Ectodermal cell (in vitro differentiated cells): Measurements from ENCODE around the gene PEX10.
"Not testable (repeated sequence)": the region's sequence is repeated elsewhere in the genome, so short reads cannot be mapped to it uniquely, and the experiment has no call there.

Experiments used
- H3K27ac ChIP-seq: 2 replicates; pipeline ENCODE4 v1.7.0; 2013; ENCODE audit warnings: mild to moderate bottlenecking, low read depth, low read length; ENCODE audit not compliant: insufficient read depth, poor library complexity, severe bottlenecking
- H3K27me3 ChIP-seq: 2 replicates; pipeline ENCODE4 v1.7.0; 2013; ENCODE audit warnings: mild to moderate bottlenecking, low read length; ENCODE audit not compliant: insufficient read depth, control insufficient read depth, poor library complexity, severe bottlenecking
- H3K36me3 ChIP-seq: one replicate; pipeline ENCODE4 v1.7.0; 2013; ENCODE audit warnings: low read length; ENCODE audit not compliant: control insufficient read depth, insufficient read depth
- H3K4me1 ChIP-seq: one replicate; pipeline ENCODE4 v1.7.0; 2013; ENCODE audit warnings: low read length; ENCODE audit not compliant: control insufficient read depth, insufficient read depth
- H3K4me3 ChIP-seq: 2 replicates; pipeline ENCODE4 v1.7.0; 2013; ENCODE audit warnings: low read depth, low read length, control low read depth; ENCODE audit not compliant: insufficient read depth
- H3K9me3 ChIP-seq: 2 replicates; pipeline ENCODE4 v1.7.0; 2013; ENCODE audit warnings: mild to moderate bottlenecking, low read length, moderate library complexity; ENCODE audit not compliant: control insufficient read depth
- WGBS, 2 experiments: methylation state at CpG; one replicate each; pipeline ENCODE4 v1.1.7; 2013; ENCODE audit warnings: missing lambda C conversion rate in 2 of 2; 5-methylcytosine and 5-hydroxymethylcytosine counted together

PEX10 gene

DNA sequence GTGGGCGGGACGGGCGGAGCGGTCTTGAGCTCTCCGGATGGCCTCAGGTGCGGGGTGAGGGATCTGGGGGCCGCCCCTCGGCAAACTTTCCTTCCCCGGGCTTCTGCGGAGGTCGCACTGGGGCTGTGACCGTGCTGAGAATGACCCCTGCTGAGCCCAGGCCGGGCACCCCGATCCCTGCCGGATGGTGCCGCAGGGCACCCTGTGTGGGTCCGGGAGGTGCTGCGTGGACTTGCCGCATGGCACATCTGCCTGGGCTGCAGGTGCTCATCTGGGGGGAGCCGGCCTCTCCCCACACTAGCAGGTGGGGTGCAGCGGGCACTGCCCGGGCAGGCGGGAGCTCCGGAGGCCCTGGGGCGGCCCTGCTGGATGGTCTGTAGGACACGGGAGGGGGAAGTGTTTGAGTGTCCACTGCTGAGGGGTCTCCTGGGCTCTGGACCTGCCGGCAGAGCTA is 31.8 kb upstream of the PEX10 start:
- H3K36me3 ChIP-seq = no peaks in the 10 kb centered on the region
- peak overlapping the region; percentile 20 for H3K4me3 ChIP-seq
- no peaks in the 10 kb centered on the region for H3K9me3 ChIP-seq
- H3K4me1 ChIP-seq = peaks cover 52% of the 10 kb centered on the region
- H3K27me3 ChIP-seq = peaks cover 37% of the 10 kb centered on the region
- 44 to 49% methylated on average over 27 of the region's 27 CpGs for WGBS, 2 experiments
- no peak overlapping the region for H3K27ac ChIP-seq

GRCh38 chr1:2443277-2444137 is 31.1 kb upstream of the PEX10 start:
- Histone ChIP-seq H3K9me3 (no peaks in the 10 kb centered on the region), H3K27ac (no peak overlapping the region), H3K36me3 (no peaks in the 10 kb centered on the region), H3K4me1 (peaks cover 50% of the 10 kb centered on the region), H3K27me3 (peaks cover 37% of the 10 kb centered on the region), H3K4me3 (peak overlapping the region; percentile 27)
- 2 to 3% methylated on average over 107 of the region's 107 CpGs for WGBS, 2 experiments

DNA sequence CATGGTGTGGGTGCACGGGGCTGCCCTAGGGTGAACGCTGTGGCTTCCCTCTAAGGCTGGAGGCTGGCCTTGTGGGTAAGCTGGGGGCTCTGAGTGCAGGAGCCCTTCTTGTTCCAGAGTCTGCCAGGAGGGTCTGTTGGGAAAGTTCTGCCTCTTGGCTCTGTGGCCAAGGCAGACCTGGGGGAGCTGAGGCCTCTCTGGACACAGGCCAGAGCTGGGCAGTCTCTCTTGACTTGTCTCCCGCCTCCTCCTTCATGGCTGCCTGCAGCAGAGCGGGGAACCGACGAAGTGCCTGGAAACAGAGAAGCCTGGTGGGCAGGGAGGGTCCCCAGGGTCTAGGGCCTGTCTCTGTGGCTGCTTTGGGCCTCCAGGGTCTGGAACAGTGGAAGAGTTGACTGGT is 30.3 kb upstream of the PEX10 start:
- H3K4me1 ChIP-seq = peaks cover 41% of the 10 kb centered on the region
- H3K36me3 ChIP-seq = no peaks in the 10 kb centered on the region
- no peak overlapping the region for H3K27ac ChIP-seq
- H3K4me3 ChIP-seq = no peak overlapping the region
- peaks cover 37% of the 10 kb centered on the region for H3K27me3 ChIP-seq
- no peaks in the 10 kb centered on the region for H3K9me3 ChIP-seq
- WGBS, 2 experiments = 86 to 88% methylated on average over 6 of the region's 6 CpGs

- H3K27ac ChIP-seq = no peak overlapping the region
- H3K27me3 ChIP-seq = peaks cover 37% of the 10 kb centered on the region
- peaks cover 32% of the 10 kb centered on the region for H3K4me1 ChIP-seq
- no peaks in the 10 kb centered on the region for H3K9me3 ChIP-seq
- H3K4me3 ChIP-seq = no peak overlapping the region
- WGBS, 2 experiments = 85% methylated on average over 13 of the region's 13 CpGs
- no peaks in the 10 kb centered on the region for H3K36me3 ChIP-seq
These were observed 29.4 kb upstream of the PEX10 start for GRCh38 chr1:2441746-2442145.

DNA sequence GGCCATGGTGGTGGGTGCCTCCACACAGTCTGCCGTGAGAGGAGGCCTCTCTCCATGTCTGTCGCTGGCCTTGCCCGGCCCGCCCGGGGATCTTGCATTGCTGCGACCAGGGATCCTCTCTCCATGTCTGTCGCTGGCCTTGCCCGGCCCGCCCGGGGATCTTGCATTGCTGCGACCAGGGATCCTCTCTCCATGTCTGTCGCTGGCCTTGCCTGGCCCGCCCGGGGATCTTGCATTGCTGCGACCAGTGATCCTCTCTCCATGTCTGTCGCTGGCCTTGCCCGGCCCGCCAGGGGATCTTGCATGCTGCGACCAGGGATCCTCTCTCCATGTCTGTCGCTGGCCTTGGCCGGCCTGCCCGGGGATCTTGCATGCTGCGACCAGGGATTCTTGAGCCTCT is 28.0 kb upstream of the PEX10 start:
- not testable (repeated sequence) for H3K27ac ChIP-seq, H3K9me3 ChIP-seq, H3K4me3 ChIP-seq, H3K36me3 ChIP-seq
- peaks cover 37% of the 10 kb centered on the region for H3K27me3 ChIP-seq
- 91 to 94% methylated on average over 23 of the region's 23 CpGs for WGBS, 2 experiments
- H3K4me1 ChIP-seq = peaks cover 19% of the 10 kb centered on the region

DNA sequence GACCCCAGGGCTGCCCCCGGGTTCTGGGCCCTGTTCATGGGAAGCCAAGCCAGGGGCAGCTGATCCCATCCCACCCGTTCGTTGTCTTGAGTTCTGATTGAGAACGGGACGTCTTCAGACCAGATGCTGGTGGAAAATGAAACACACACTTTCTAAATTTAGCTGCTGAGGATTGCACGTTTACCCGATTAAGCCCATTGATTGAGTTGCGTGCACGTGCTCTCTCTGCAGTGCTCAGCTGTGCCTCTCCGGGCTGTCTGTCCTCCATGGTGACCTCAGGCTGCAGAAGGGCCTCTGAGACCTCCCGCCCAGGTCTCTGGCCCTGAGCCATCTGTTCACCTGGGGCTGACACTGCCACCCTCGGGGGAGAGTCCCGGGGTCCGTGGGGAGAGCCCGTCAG is 27.0 kb upstream of the PEX10 start:
- peaks cover 32% of the 10 kb centered on the region for H3K27me3 ChIP-seq
- peaks cover 9% of the 10 kb centered on the region for H3K4me1 ChIP-seq
- no peak overlapping the region for H3K4me3 ChIP-seq
- no peaks in the 10 kb centered on the region for H3K36me3 ChIP-seq
- WGBS, 2 experiments = 93% methylated on average over 15 of the region's 15 CpGs
- H3K27ac ChIP-seq = no peak overlapping the region
- H3K9me3 ChIP-seq = no peaks in the 10 kb centered on the region

DNA sequence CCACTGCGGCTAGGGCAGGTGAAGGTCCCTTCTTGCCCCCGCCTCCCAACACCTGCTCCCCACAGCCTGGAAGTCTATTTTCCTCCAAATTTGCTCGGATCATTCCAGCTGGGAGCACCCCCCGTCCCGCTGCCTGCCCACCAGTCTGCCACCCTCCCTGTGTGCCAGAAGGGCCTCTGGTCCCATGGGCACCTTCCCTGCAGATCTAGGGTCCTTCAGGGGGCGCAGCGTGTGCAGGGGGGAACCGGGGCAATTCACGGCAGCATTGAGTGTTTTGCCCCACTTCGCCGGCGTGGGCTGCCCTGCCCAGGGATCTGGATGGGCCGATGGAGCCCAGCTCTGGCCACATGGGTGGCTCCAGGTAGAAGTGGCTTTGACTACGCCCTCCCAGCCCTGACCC is 26.3 kb upstream of the PEX10 start:
- WGBS, 2 experiments = 93 to 95% methylated on average over 14 of the region's 14 CpGs
- peaks cover 6% of the 10 kb centered on the region for H3K4me1 ChIP-seq
- peaks cover 24% of the 10 kb centered on the region for H3K27me3 ChIP-seq

GRCh38 chr1:2438038-2438437 is 25.7 kb upstream of the PEX10 start:
- Histone ChIP-seq H3K4me1 (peaks cover 7% of the 10 kb centered on the region), H3K36me3 (no peaks in the 10 kb centered on the region), H3K27me3 (peaks cover 21% of the 10 kb centered on the region), H3K27ac (no peak overlapping the region), H3K4me3 (no peak overlapping the region), H3K9me3 (no peaks in the 10 kb centered on the region)
- 93 to 94% methylated on average over 15 of the region's 15 CpGs for WGBS, 2 experiments

More for the DNA sequence above, 26.3 kb upstream of the PEX10 start:
- Histone ChIP-seq H3K27ac (no peak overlapping the region), H3K36me3 (no peaks in the 10 kb centered on the region), H3K4me3 (no peak overlapping the region), H3K9me3 (no peaks in the 10 kb centered on the region)

DNA sequence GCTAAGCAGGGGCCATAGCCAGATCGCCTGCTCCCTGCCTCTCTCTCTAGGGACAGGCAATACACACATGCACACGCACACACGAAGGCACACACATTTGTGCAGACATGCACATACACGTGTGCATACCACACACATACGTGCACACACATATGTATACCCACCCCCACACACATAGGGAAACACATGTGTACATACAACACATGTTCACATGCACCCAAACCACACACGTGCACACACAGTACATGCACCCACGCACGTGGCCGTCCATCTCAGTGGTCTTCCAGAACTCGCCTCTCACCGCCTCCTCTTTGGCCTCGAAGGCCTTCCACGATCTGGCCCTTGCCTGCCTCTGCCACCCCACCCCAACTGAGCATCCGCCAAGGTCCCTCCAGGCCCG is 25.3 kb upstream of the PEX10 start:
- Histone ChIP-seq H3K4me1 (peaks cover 8% of the 10 kb centered on the region), H3K9me3 (no peaks in the 10 kb centered on the region), H3K27ac (no peak overlapping the region), H3K36me3 (no peaks in the 10 kb centered on the region), H3K27me3 (peaks cover 18% of the 10 kb centered on the region), H3K4me3 (no peak overlapping the region)
- WGBS, 2 experiments = 94% methylated on average over 15 of the region's 15 CpGs

DNA sequence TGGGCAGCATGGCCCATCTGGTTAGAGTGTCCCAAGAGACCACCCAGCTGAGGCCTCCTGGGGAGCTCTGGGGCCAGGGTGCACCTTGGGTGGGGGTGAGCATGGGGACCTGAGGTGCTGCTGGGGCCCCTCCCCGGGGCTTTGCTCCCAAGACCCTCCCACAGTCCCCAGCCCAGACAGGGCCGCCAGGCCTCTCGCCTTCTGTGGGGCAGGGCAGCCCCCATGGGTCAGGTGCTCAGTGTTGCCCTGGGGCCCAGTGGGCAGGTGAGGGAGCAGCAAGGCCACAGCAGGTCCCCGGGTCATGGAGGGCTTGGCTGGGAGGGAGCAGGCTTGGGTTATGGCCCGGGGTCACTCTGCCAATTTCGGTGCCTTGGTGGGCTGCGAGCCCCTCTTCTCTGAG is 24.5 kb upstream of the PEX10 start:
- Histone ChIP-seq H3K27me3 (peaks cover 10% of the 10 kb centered on the region), H3K4me1 (peaks cover 16% of the 10 kb centered on the region), H3K36me3 (no peaks in the 10 kb centered on the region), H3K27ac (no peak overlapping the region), H3K4me3 (no peak overlapping the region), H3K9me3 (no peaks in the 10 kb centered on the region)
- 90 to 91% methylated on average over 7 of the region's 7 CpGs for WGBS, 2 experiments
